GM12891 (cell line): ENCODE results near the gene STK16.

Experiments used
- PAX5 ChIP-seq: IDR thresholded peaks from 2 replicates; pipeline ENCODE4 v1.6.1; 2011; ENCODE audit warnings: low read length, moderate library complexity, mild to moderate bottlenecking; ENCODE audit not compliant: insufficient read depth, severe bottlenecking
- POLR2A ChIP-seq: IDR thresholded peaks from 2 replicates; pipeline ENCODE4 v1.6.1; 2011; ENCODE audit warnings: low read depth, low read length, control low read depth
- POLR2AphosphoS5 ChIP-seq: IDR thresholded peaks from 2 replicates; pipeline ENCODE4 v1.6.1; 2011; ENCODE audit warnings: low read depth, low read length, control low read depth
- SPI1 ChIP-seq: IDR thresholded peaks from 2 replicates; pipeline ENCODE4 v1.6.1; 2011; ENCODE audit warnings: low read depth, low read length, control low read depth
- TAF1 ChIP-seq: IDR thresholded peaks from 2 replicates; pipeline ENCODE4 v1.6.1; 2011; ENCODE audit warnings: low read depth, low read length, control low read depth

GRCh38 chr2:219252084-219252483 is 6.8 kb downstream of the STK16 start:
- TF ChIP-seq POLR2A (no peak), PAX5 (no peak), TAF1 (no peak), POLR2AphosphoS5 (no peak), SPI1 (no peak)
